GM18498 (cell line): ENCODE data around the gene ZNF837.

ENCODE experiments used
- ATAC-seq: cut with Tn5 transposase; IDR thresholded peaks from one replicate; pipeline ENCODE4 v1.9.1; 2021; ENCODE audit warnings: mild to moderate bottlenecking, moderate library complexity; ENCODE audit not compliant: unreplicated experiment

Gene ZNF837

GRCh38 chr19:58372311-58373133 lies 8.3 kb downstream of the ZNF837 start:
- no peak for ATAC-seq

DNA sequence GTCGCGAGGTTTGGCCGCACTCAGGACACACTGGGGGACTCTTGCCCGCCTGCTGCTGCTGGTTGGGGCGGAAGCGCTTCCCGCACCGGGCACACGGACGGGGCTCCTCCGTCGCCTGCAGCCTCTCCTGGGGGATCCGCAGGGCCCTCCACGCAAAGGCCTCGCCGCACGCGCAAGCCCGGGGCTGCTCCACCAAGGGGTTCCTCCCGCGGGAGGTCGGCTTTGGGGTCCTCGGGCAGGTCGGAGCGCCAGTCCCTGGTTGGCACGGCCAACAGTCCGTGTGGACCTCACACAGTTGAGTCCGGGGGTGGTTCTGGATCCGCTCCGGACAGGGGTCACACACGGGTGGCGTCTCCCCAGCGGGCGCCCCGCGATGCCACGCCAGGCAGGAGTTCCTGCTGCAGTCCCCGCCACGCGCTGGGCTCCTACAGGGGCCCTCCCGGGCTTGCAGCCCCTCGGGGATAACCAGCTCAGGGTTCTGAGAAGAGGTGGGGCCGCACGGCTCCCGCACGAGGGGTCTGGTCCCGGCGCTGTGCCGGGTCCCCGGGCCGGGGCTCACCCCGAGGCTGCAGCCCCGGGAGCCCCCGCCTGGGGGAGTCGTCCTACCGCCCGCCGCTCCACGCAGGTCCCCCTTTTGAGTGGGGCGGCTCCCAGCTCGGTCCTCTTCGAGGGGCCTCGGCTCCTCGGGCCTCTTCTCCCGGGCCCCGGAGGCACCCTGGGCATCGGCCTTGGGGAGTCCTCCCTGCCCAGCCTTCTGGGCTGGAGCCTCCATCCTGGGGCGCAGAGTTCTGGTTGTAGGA lies 12.1 kb downstream of the ZNF837 start:
- no peak for ATAC-seq

GRCh38 chr19:58367698-58368454 lies 13.0 kb downstream of the ZNF837 start:
- no peak for ATAC-seq

DNA sequence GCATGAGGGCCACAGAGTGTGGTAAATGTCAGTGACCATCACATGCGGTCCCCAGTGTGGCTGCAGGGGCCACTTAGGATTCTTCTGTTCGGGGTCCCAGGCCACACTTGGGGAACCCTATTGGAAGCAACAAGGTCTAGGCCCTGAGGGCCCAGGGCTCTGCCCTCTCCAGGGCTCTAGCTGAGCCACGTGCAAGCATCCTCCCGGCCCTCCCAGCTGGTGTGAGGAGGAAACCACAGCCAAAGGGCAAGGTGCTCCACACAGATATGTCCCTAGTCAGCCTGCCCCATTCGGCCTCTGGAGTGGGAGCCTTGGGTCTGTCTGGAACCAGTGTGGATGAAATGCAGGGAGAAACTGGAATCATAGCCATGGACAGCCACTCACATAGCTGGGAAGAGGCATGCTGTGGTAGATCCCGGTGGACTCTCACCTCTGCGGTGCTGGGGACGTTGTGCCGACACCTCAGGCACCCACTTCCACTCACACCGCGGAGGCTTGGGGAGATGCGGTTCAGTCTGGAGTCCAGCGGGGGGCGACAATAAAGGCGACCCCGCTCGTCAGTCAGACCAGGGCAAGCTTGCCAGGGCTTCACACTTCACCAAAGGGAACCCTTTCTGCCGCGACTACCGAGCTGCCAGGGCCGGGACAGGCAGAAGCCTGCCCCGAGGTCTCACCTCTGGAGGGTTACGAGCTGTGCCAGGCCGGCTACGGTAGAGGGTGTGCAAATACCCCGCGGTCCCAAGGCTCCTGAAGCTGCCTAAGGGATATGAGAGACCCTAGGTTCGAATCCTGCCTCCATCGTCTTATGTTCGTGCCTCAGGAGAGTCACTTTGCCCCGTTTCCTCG lies 14.0 kb downstream of the ZNF837 start:
- ATAC-seq, result no peak

GRCh38 chr19:58364146-58364545 lies 16.7 kb downstream of the ZNF837 start:
- no peak for ATAC-seq

GRCh38 chr19:58362272-58362994 lies 18.4 kb downstream of the ZNF837 start, which contains the start of gene ZNF497:
ZNF497 (minus strand) TSS chr19:58362751; CDS start chr19:58357635, 5,116 bp downstream.
- ATAC-seq, result peak; percentile 86

GRCh38 chr19:58361900-58362271 lies 18.9 kb downstream of the ZNF837 start:
- no peak for ATAC-seq

GRCh38 chr19:58357481-58358145 lies 23.2 kb downstream of the ZNF837 start:
- no peak for ATAC-seq

GRCh38 chr19:58356766-58357480 lies 23.9 kb downstream of the ZNF837 start:
- ATAC-seq, result no peak

DNA sequence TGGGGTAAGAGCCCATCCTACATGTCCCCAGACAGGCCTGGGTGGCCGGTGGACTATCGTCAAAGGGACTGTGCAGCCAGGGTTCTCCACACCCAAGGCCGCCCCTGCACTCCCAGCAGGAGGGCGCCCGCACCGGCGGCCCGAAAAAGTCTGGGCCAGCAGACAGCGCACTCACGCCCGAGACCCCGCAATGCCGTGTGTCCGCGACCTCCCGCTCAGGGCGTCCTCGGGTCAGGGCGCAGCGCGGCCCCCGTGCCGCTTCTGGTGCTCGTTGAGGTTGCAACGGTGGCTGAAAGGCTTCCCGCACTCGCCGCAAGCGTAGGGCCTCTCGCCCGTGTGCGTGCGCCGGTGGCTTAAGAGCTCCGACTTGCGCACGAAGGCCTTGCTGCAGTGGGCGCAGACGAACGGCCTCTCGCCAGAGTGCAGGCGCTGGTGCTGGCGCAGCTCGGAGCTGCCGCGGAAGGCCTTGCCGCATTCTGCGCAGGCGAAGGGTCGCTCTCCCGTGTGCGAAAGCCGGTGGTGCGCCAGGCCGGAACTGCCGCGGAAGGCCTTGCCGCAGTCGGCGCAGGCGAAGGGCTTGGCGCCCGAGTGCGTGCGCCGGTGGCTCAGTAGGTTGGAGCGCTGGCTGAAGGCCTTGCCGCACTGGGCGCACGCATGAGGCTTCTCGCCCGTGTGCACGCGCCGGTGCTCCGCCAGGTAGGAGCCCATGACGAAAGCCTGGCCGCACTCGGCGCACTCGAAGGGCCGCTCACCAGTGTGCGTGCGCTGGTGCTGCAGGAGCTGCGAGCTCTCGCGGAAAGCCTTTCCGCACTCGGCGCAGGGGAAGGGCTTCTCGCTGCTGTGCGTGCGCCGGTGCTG lies 24.7 kb downstream of the ZNF837 start:
- no peak for ATAC-seq

DNA sequence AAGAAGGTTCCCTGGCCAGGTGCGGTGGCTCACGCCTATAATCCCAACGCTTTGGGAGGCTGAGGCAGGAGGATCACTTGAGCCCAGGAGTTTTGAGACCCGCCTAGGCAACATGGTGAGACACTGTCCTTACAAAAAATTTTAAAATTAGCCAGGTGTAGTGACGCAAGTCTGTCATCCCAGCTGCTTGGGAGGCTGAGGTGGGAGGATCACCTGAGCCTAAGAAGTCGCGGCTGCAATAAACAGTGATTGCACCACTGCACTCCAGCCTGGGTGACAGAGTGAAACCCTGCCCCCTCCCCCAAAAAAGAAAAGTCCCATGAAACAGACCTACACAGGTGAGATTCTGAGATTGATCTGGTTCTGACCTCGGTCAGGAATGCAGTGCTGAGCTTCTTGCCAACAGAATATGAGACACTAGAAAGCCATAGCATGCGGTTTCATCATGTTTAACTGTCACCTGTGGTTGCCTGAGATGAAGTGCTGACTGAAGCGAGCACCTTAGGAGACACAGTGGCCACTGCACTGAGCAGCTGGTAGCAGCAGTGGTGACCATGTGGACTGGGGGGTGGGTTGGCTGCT lies 25.5 kb downstream of the ZNF837 start:
- no peak for ATAC-seq

- no peak for ATAC-seq
Observed at GRCh38 chr19:58354478-58355030, 26.3 kb downstream of the ZNF837 start.

DNA sequence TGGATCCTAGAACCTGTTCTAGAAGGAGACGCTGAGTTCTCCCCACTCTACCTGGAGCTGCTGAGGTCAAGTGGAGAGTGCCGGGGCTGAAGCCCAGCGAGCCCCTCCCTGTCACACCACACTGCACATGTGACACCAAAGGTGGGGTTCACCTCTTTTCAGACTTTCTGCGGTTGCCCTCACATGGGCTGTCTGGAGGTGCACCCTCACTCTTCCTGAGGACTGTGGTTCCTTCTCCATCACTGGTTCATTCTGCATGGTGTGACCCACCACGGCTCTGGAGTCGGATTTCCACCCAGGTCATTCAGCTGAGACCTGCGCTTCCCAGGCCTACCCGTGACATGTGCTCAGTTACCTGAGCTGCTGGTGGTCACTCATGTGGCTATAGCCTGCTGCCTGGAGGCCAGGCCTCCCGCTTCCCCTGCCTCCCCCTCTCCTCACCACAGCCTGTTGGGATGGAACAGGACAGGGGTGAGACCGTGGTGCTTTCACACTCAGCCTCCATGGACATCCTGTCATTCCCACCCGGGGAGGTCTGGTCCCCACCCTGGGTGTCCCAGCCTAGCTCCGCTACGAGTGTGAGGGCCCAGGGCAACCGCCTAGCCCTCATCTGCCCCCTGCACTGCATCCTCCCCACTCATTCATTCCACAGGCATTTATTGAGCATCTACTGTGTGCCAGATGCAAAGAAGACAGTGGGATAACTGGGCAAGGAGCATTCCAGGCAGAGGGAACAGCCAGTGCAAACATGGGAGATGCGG lies 26.9 kb downstream of the ZNF837 start:
- ATAC-seq, result no peak

DNA sequence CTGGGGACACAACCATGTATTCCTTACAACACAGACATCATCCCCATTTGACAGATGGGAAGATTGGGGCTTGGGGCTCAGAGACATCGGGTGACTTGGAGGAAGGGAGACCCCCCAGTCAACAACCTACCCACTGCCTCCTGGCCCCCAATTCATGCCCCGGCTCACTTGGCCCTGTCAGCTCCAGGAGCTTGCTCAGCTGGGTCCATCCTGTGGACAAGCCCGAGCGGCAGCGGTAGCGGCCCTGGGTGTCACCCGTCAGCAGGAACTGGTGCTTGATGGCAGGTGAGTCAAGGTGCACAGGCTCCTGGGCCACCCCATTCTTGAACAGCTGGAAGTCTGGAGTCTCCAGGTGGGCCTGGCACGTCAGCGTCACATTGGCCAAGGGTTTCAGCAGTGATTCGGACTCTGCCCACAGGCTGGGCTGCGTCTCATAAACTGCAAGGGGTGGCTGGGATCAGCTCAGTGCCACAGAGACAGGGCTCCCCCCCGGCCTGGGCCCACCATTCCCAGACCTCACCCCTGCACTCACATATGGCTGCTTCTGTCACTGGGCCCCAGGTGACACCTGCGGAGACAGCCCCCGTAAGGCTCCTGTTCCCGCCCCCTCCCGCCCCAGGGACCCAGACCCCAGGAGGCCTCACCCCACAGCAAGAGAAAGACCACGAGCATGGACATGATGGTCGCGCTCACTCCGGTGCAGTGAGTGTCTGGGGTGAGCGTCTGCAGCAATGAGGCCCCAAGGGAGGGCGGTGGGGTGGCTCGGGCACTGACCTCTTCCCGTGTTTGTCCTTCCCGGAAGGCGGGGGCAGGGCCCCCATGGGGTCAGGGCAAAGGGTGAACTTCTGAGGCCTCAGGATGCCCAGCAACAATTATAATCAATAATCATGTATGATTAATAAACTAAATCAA lies 27.8 kb downstream of the ZNF837 start, which contains the start of gene A1BG:
TSS of gene A1BG (minus strand) at position 733 of the 912 bp plus-strand sequence. CDS start at position 678, 55 bp downstream.
- no peak for ATAC-seq
